Activated CD8-positive, alpha-beta T cell treated with anti-CD3 and anti-CD28 coated beads for 36 hours (primary cell): ENCODE measurements around the gene ARFIP2. TPM values are rescaled to one million over a fixed set of nuclear protein-coding genes. Genes with fewer than 3 reads are reported as not detected.
"Not testable (repeated sequence)": the region's sequence is repeated elsewhere in the genome, so short reads cannot be mapped to it uniquely, and the experiment has no call there.

Experiments used
- ATAC-seq: fragments of 200-7000 bp; cut with Tn5 transposase; one replicate; pipeline ENCODE4 v1.10.0; 2021; ENCODE audit warnings: mild to moderate bottlenecking, moderate library complexity
- CTCF ChIA-PET: fragments of 350-600 bp; sonication (Branson Sonifier 250); formaldehyde crosslinking; loops from one replicate; lab custom pipeline; 2021; ENCODE audit warnings: antibody characterized with exemption; lab: Charles Lee
- POLR2A ChIA-PET: fragments of 350-600 bp; sonication (Branson Sonifier 250); formaldehyde crosslinking; loops from one replicate; lab custom pipeline; 2021; ENCODE audit warnings: antibody characterized with exemption; lab: Charles Lee
- DNase-seq: peaks from one replicate; pipeline ENCODE4 v3.0.0-alpha.2; 2020
- H3K27ac Mint-ChIP-seq: one replicate; pipeline ENCODE4 v1.8.0; 2021; ENCODE audit warnings: mild to moderate bottlenecking, mixed read lengths
- H3K27me3 Mint-ChIP-seq: one replicate; pipeline ENCODE4 v1.8.0; 2021; ENCODE audit warnings: mixed read lengths
- H3K36me3 Mint-ChIP-seq: one replicate; pipeline ENCODE4 v1.8.0; 2021; ENCODE audit warnings: low read depth, mixed read lengths
- H3K4me1 Mint-ChIP-seq: one replicate; pipeline ENCODE4 v1.8.0; 2021; ENCODE audit warnings: low read depth, mixed read lengths
- H3K4me3 Mint-ChIP-seq: one replicate; pipeline ENCODE4 v1.8.0; 2021; ENCODE audit warnings: mild to moderate bottlenecking, moderate library complexity, mixed read lengths
- H3K9me3 Mint-ChIP-seq: one replicate; pipeline ENCODE4 v1.8.0; 2021; ENCODE audit warnings: mixed read lengths
- CTCF ChIP-seq: fragments of 200-600 bp; IDR thresholded peaks from one replicate; pipeline ENCODE4 v1.8.0; 2022; ENCODE audit warnings: antibody characterized with exemption, mild to moderate bottlenecking
- intact Hi-C: fragments of 100-400 bp; cut with micrococcal nuclease; formaldehyde crosslinking; loops from one replicate; pipeline ENCODE4 v1.10.0; 2022
- total RNA-seq, 2 experiments: library from RNA; stranded (reverse); gene quantifications; one replicate each; pipeline ENCODE4 v1.2.3, GENCODE V29; 2021

Gene ARFIP2
- total RNA-seq, 2 experiments from 2014 or later, result 36.9 to 38.3 TPM

DNA sequence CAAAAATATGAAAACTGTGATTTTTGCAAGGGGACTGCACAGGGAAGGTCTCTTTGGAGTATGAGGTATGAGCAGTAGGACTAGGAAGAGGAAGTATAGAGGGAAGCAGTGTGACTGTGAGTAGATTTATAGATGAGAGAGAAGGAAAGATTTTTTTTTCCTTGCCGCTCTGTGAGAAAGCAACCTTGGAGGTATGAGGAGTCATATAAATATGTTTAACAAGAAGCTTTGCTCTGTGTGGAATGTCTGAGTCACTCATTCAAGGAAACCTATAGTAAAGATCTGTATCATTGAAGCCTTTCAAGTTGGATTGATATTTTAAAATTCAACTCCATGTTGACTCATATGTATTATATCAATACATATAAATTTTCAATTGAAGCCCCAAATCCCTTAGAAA lies 42.1 kb upstream of the ARFIP2 start:
- intact Hi-C loops, result no loop called here
- CTCF ChIA-PET, result interaction anchor here (0.9 to 3.3 kb wide), 7 partner anchors 8 to 160 kb away, joined by 3 to 12 read pairs (median 4); partner anchors contain the start of gene MRPL17
- H3K9me3 Mint-ChIP-seq, result no peaks in the 10 kb centered on the region
- H3K4me3 Mint-ChIP-seq, result no peak overlapping the region
- peaks cover 46% of the 10 kb centered on the region for H3K4me1 Mint-ChIP-seq
- POLR2A ChIA-PET, result interaction anchor here (0.7 to 2.6 kb wide), 3 partner anchors 10 to 42 kb away, joined by 3 to 8 read pairs (median 3); partner anchors contain the start of genes ARFIP2 and TIMM10B
- peaks cover 43% of the 10 kb centered on the region for H3K36me3 Mint-ChIP-seq
- peak overlapping the region; percentile 40 for H3K27ac Mint-ChIP-seq
- no peak for TF ChIP-seq CTCF
- ATAC-seq (peak; percentile 68), DNase-seq (no peak)
- no peaks in the 10 kb centered on the region for H3K27me3 Mint-ChIP-seq

- ChIA-PET POLR2A (interaction anchor here (2.6 kb wide), 1 partner anchor 40 kb away, joined by 8 read pairs; the partner anchor contains the start of genes ARFIP2 and TIMM10B), CTCF (interaction anchor here (1.0 to 2.6 kb wide), 4 partner anchors 9 to 161 kb away, joined by 3 to 8 read pairs (median 4); partner anchors contain the start of gene MRPL17)
- ATAC-seq, intact Hi-C loops, H3K27ac Mint-ChIP-seq, H3K27me3 Mint-ChIP-seq, H3K9me3 Mint-ChIP-seq, H3K4me3 Mint-ChIP-seq, DNase-seq: not testable (repeated sequence)
- H3K36me3 Mint-ChIP-seq, result peaks cover 38% of the 10 kb centered on the region
- H3K4me1 Mint-ChIP-seq, result peaks cover 41% of the 10 kb centered on the region
Observed at GRCh38 chr11:6521946-6522345, 40.8 kb upstream of the ARFIP2 start.

DNA sequence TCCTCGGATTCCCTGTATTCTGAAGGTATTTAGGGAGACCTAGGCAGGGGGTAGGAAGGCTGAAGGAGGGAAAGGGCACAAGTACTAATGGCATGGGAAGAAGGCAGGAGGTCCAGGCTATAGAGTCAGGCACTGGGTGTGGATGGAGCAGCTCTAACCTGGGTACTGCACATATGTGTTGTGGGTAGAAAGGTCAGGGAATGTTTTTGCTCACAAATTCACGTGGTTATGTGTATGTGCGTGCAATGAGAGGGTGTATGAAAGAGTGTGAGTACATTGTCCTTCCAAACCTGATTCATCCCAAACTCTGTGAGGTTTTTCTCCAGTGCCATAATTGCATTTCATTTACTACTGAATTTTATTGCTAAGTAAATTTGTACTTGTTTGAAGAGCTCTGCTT lies 39.1 kb upstream of the ARFIP2 start:
- ChIA-PET CTCF (interaction anchor here (1.0 to 1.5 kb wide), 4 partner anchors 10 to 292 kb away, joined by 3 to 8 read pairs (median 6); no protein-coding TSS in a partner anchor), POLR2A (interaction anchor here (1.7 kb wide), 1 partner anchor 11 kb away, joined by 6 read pairs; no protein-coding TSS in a partner anchor)
- no peaks in the 10 kb centered on the region for H3K27me3 Mint-ChIP-seq
- H3K4me3 Mint-ChIP-seq, result no peak overlapping the region
- ATAC-seq, result no peak
- no peak for DNase-seq
- H3K4me1 Mint-ChIP-seq, result peaks cover 26% of the 10 kb centered on the region
- no peaks in the 10 kb centered on the region for H3K9me3 Mint-ChIP-seq
- intact Hi-C loops, result no loop called here
- no peak overlapping the region for H3K27ac Mint-ChIP-seq
- no peak for TF ChIP-seq CTCF
- H3K36me3 Mint-ChIP-seq, result peaks cover 43% of the 10 kb centered on the region

DNA sequence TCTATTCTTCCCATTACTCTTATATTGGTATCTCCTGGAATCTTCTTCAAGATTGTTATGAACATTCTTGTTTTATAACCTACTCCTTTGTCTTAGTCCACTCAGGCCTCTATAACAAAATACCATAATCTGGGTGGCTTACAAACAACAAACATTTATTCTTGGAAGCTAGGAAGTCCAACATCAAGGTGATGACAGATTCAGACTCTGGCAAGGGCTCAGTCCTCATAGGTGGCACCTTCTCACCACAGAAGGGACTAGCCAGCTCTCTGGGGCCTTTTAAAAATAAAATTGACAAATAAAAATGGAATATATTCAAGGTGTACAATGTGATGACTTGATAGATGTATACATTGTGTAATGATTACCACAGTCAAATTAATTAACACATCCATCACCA lies 35.7 kb upstream of the ARFIP2 start:
- intact Hi-C loops, result no loop called here
- TF ChIP-seq CTCF, result no peak
- Mint-ChIP-seq H3K36me3 (peaks cover 39% of the 10 kb centered on the region), H3K4me1 (no peaks in the 10 kb centered on the region), H3K27me3 (no peaks in the 10 kb centered on the region), H3K4me3 (no peak overlapping the region), H3K9me3 (no peaks in the 10 kb centered on the region), H3K27ac (no peak overlapping the region)
- CTCF ChIA-PET, result no interaction called here
- ATAC-seq (no peak), DNase-seq (no peak)
- POLR2A ChIA-PET, result no interaction called here

DNA sequence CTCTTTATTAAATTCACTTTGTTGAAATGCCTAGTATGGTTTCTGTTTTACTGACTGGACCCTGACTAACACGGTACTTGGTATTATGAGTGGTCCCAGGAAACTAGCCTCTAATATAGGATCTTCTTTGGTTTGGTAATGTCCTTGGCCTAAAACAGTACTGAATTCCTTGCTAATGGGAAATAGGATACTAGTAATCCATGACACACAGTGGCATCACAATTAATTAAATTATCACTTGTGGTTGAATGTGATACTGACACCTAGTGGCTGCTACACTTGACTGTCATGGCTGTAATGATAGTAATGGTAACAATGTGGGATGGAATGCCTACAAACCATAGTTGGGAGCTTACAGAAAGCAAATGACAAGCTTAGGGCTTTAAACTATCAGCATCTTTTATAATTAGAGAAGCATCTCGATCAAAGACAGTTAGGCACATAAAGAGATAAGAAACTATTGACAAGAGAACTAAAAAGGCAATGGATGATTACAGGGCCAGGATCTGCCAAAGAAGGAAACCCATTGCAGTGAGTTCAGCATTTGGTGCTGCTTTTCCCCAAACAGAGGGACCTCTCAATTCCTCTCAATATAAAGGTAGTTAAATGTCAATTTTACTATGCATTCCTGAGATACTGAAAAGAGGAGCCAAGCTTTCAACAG lies 24.6 kb upstream of the ARFIP2 start:
- CTCF ChIA-PET, result interaction anchor here (0.7 to 5.9 kb wide), 36 partner anchors 9 to 251 kb away, joined by 3 to 77 read pairs (median 5); partner anchors contain the start of genes ARFIP2, DNHD1 and TIMM10B
- H3K4me1 Mint-ChIP-seq, result peaks cover 4% of the 10 kb centered on the region
- POLR2A ChIA-PET, result interaction anchor here (1.9 to 3.5 kb wide), 2 partner anchors 24 to 99 kb away, joined by 4 to 13 read pairs; partner anchors contain the start of genes ARFIP2, ILK and TIMM10B
- peak; percentile 12 for DNase-seq
- H3K9me3 Mint-ChIP-seq, result no peaks in the 10 kb centered on the region
- H3K36me3 Mint-ChIP-seq, result peaks cover 21% of the 10 kb centered on the region
- H3K27ac Mint-ChIP-seq, result no peak overlapping the region
- TF ChIP-seq CTCF, result peak; percentile 57
- ATAC-seq, result peak; percentile 69
- intact Hi-C loops, result loop anchor here (5.0 kb wide), 1 partner anchor 128 kb away; no protein-coding TSS in a partner anchor
- no peak overlapping the region for H3K4me3 Mint-ChIP-seq
- no peaks in the 10 kb centered on the region for H3K27me3 Mint-ChIP-seq
